Central memory CD8-positive, alpha-beta T cell (primary cell): Measurements from ENCODE around the gene CCDC7.
A peak's percentile ranks its signal among the peaks of the same experiment; 100 is the strongest.
"Not testable (repeated sequence)": the region's sequence is repeated elsewhere in the genome, so short reads cannot be mapped to it uniquely, and the experiment has no call there.

Source experiments
- ATAC-seq: fragments of 150-1000 bp; cut with Tn5 transposase; replicated peaks from 2 replicates; pipeline ENCODE4 v1.10.0; 2022; ENCODE audit warnings: mild to moderate bottlenecking, moderate FRiP score, moderate number of reproducible peaks; ENCODE audit not compliant: poor library complexity, severe bottlenecking; ENCODE audit errors: extremely low read depth
- DNase-seq, 2 donors: peaks; one replicate each; pipeline ENCODE4 v3.0.0; 2021; ENCODE audit warnings: low spot score in 2 of 2
- H3K27ac Mint-ChIP-seq: one replicate; pipeline ENCODE4 v1.8.0; 2022; ENCODE audit warnings: low read depth, mild to moderate bottlenecking, moderate library complexity, mixed read lengths
- H3K27me3 Mint-ChIP-seq: one replicate; pipeline ENCODE4 v1.8.0; 2022; ENCODE audit warnings: mixed read lengths
- H3K36me3 Mint-ChIP-seq: one replicate; pipeline ENCODE4 v1.8.0; 2022; ENCODE audit warnings: mild to moderate bottlenecking, moderate library complexity, mixed read lengths; ENCODE audit not compliant: insufficient read depth
- H3K4me1 Mint-ChIP-seq: one replicate; pipeline ENCODE4 v1.8.0; 2022; ENCODE audit warnings: mixed read lengths
- H3K4me3 Mint-ChIP-seq: one replicate; pipeline ENCODE4 v1.8.0; 2022; ENCODE audit warnings: mild to moderate bottlenecking, moderate library complexity, mixed read lengths
- H3K9me3 Mint-ChIP-seq: one replicate; pipeline ENCODE4 v1.8.0; 2022; ENCODE audit warnings: mixed read lengths

CCDC7 gene

GRCh38 chr10:32618482-32618881, 172.5 kb downstream of the CCDC7 start:
- ATAC-seq (no peak), DNase-seq (no peak)
- Mint-ChIP-seq H3K4me1 (no peaks in the 10 kb centered on the region), H3K36me3 (peaks cover 5% of the 10 kb centered on the region), H3K27ac (no peak overlapping the region), H3K9me3 (peaks cover 13% of the 10 kb centered on the region), H3K27me3 (no peaks in the 10 kb centered on the region), H3K4me3 (no peak overlapping the region)

DNA sequence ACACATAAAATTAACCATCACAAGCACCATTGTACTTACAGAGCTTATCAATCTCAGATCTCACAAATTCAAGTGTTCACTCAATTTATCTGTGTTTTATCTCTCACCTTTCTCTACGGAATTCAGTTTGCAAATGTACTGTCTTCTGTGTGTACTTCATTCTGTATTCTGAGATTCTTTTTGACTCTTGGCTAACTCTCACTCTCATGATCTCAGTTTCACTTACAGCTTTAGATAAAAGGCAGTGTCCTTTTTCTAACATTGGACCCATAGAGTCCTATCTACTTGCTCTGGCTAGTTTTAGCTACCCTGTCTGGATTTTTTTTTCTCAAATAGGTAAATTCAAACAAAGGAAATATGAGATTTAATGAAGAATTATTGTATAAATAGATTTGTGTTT, 176.0 kb downstream of the CCDC7 start:
- Mint-ChIP-seq H3K9me3 (no peaks in the 10 kb centered on the region), H3K27ac (no peak overlapping the region), H3K4me3 (no peak overlapping the region), H3K36me3 (peaks cover 3% of the 10 kb centered on the region), H3K4me1 (no peaks in the 10 kb centered on the region), H3K27me3 (no peaks in the 10 kb centered on the region)
- no peak for ATAC-seq
- DNase-seq, result no peak

GRCh38 chr10:32622409-32622808, 176.5 kb downstream of the CCDC7 start:
- ATAC-seq (no peak), DNase-seq (no peak)
- H3K9me3 Mint-ChIP-seq, result no peaks in the 10 kb centered on the region
- H3K27me3 Mint-ChIP-seq, result no peaks in the 10 kb centered on the region
- no peak overlapping the region for H3K4me3 Mint-ChIP-seq
- H3K4me1 Mint-ChIP-seq, result no peaks in the 10 kb centered on the region
- H3K27ac Mint-ChIP-seq, result no peak overlapping the region
- H3K36me3 Mint-ChIP-seq, result peaks cover 3% of the 10 kb centered on the region

- Mint-ChIP-seq H3K27ac (no peak overlapping the region), H3K4me1 (no peaks in the 10 kb centered on the region), H3K4me3 (no peak overlapping the region), H3K27me3 (no peaks in the 10 kb centered on the region), H3K36me3 (peaks cover 2% of the 10 kb centered on the region), H3K9me3 (no peaks in the 10 kb centered on the region)
- DNase-seq, result no peak
- ATAC-seq, result no peak
These were observed 181.2 kb downstream of the CCDC7 start for GRCh38 chr10:32627183-32627582.

DNA sequence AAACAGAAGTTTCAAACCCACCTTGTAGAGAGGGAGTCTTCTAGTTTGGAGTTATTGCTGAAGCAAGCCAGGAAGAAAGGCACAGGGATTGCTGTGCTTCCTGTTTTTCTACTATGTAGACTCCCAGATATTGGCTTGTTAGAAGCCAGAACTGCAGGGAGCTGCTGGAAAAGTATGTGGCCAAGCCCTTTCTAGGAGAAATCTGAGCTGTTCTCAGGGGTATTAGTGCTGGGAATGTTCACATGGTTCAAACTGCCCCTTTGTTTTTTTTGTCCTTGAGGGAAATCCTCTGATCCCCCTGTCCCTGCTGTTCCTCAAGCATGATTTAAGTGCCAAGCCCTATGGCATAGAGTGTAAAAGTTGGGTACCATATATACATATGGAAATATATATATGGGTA, 184.0 kb downstream of the CCDC7 start:
- no peak for ATAC-seq
- Mint-ChIP-seq H3K27ac (no peak overlapping the region), H3K4me3 (no peak overlapping the region), H3K27me3 (no peaks in the 10 kb centered on the region), H3K9me3 (no peaks in the 10 kb centered on the region), H3K4me1 (no peaks in the 10 kb centered on the region), H3K36me3 (peaks cover 2% of the 10 kb centered on the region)
- DNase-seq, result no peak

DNA sequence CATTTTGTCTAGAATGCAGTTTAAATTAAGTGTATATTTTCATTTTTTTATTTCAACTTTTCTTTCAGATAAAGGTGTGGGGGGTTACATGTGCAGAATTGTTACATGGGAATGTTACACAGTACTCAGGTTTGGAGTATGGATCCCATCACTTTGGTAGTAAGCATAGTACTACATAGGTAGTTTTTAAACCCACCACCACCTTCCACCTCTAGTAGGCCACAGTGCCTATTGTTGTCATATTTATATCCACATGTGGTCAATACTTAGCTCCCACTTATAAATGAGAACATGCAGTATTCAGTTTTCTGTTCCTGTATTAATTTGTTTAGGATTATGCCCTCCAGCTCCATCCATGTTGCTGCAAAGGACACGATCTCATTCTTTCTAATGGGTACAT, 200.6 kb downstream of the CCDC7 start:
- no peak for DNase-seq
- Mint-ChIP-seq H3K9me3 (peaks cover 6% of the 10 kb centered on the region), H3K27me3 (no peaks in the 10 kb centered on the region), H3K4me3 (no peak overlapping the region), H3K36me3 (peaks cover 3% of the 10 kb centered on the region), H3K4me1 (peaks cover 12% of the 10 kb centered on the region), H3K27ac (no peak overlapping the region)
- ATAC-seq, result no peak

DNA sequence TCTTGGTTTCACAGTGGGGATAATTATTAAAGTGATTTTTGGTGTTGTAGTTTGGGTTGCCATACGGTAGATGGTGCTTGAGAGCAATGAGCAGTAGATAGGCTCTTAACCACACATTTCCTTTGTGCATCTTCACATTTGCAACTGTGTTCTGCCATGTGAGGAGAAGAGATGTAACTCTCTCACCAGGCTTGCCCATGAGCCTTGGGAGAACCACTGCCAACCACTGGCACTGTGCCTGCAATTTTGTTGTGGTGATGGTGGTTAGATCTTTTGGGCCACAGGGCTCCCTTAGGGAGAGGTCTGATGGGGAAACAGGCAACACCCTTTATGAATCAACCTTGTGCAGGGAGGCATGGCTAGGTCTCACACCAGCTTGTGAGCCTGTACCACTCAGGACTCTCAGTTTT, 204.3 kb downstream of the CCDC7 start:
- Mint-ChIP-seq H3K27me3 (no peaks in the 10 kb centered on the region), H3K9me3 (peaks cover 16% of the 10 kb centered on the region), H3K4me3 (no peak overlapping the region), H3K4me1 (peaks cover 12% of the 10 kb centered on the region), H3K27ac (peak overlapping the region; percentile 15), H3K36me3 (peaks cover 3% of the 10 kb centered on the region)
- ATAC-seq (peak; percentile 54), DNase-seq (no peak)

DNA sequence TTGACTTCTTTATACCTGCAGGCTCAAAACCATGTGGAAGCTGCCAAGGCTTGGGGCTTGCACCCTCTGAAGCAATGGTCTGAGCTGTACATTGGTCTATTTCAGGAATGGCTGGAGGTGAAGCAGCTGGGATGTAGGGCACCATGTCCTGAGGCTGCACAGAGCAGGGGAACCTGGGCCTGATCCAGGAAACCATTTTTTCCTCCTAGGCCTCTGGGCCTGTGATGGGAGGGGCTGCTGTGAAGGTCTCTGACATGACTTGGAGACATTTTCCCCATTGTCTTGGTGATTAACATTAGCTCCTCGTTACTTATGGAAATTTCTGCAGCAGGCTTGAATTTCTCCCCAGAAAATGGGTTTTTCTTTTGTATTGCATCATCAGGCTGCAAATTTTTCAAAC, 211.5 kb downstream of the CCDC7 start:
- H3K4me1 Mint-ChIP-seq, H3K27ac Mint-ChIP-seq, H3K27me3 Mint-ChIP-seq, DNase-seq, ATAC-seq, H3K36me3 Mint-ChIP-seq, H3K4me3 Mint-ChIP-seq: not testable (repeated sequence)
- peaks cover 27% of the 10 kb centered on the region for H3K9me3 Mint-ChIP-seq

GRCh38 chr10:32661346-32661745, 215.4 kb downstream of the CCDC7 start:
- peaks cover 3% of the 10 kb centered on the region for H3K36me3 Mint-ChIP-seq
- H3K9me3 Mint-ChIP-seq, result peaks cover 7% of the 10 kb centered on the region
- H3K27ac Mint-ChIP-seq, result no peak overlapping the region
- ATAC-seq, result no peak
- no peaks in the 10 kb centered on the region for H3K4me1 Mint-ChIP-seq
- H3K27me3 Mint-ChIP-seq, result no peaks in the 10 kb centered on the region
- H3K4me3 Mint-ChIP-seq, result no peak overlapping the region
- no peak for DNase-seq

- H3K4me3 Mint-ChIP-seq, result no peak overlapping the region
- H3K4me1 Mint-ChIP-seq, result no peaks in the 10 kb centered on the region
- H3K9me3 Mint-ChIP-seq, result peaks cover 9% of the 10 kb centered on the region
- no peaks in the 10 kb centered on the region for H3K27me3 Mint-ChIP-seq
- H3K36me3 Mint-ChIP-seq, result peaks cover 2% of the 10 kb centered on the region
- ATAC-seq (no peak), DNase-seq (no peak)
- no peak overlapping the region for H3K27ac Mint-ChIP-seq
These were observed 235.0 kb downstream of the CCDC7 start for GRCh38 chr10:32680803-32681557.

GRCh38 chr10:32684291-32684690, 238.4 kb downstream of the CCDC7 start:
- no peak for ATAC-seq
- no peak overlapping the region for H3K27ac Mint-ChIP-seq
- no peak for DNase-seq
- no peaks in the 10 kb centered on the region for H3K4me1 Mint-ChIP-seq
- H3K9me3 Mint-ChIP-seq, result peaks cover 5% of the 10 kb centered on the region
- H3K27me3 Mint-ChIP-seq, result no peaks in the 10 kb centered on the region
- no peak overlapping the region for H3K4me3 Mint-ChIP-seq
- H3K36me3 Mint-ChIP-seq, result peaks cover 2% of the 10 kb centered on the region

DNA sequence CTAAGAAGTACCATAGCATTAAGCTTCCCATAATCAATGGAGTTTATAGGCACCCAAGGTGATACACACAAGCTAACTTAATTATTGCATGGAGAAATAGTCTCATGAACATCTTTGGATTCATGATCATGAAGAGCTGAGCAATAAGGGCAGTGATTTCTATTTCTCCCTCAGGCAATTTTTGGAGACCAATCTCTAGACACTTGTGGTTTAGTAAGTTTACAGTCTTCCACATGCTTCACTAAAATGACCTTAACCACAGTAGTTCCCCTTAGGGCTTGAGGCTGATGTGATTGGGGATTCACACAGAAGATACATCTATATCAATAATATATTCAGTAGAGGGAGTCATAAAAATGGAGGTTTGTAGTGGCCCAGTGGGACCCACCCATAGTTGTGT, 241.2 kb downstream of the CCDC7 start:
- Mint-ChIP-seq H3K9me3 (peaks cover 5% of the 10 kb centered on the region), H3K27ac (no peak overlapping the region), H3K27me3 (no peaks in the 10 kb centered on the region), H3K4me3 (no peak overlapping the region), H3K4me1 (no peaks in the 10 kb centered on the region), H3K36me3 (peaks cover 2% of the 10 kb centered on the region)
- DNase-seq, result no peak
- no peak for ATAC-seq

DNA sequence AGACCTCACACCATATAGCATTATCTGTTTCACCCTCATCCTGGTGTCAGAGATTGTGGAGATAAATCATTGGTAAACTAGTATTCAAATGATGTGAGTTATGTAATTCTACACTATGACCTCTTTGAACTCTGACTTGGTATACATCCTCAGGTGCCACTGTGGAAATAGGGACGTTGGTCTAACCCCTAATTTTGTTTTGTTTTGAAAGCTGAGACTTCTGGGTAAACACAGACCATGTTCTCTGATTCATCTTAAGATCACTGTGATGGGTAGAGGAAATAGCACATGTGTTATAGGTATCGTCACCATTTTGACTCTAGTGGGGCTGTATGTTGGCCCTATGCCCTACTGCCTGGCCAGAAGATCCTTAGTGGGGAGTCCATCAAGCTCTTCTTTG, 241.6 kb downstream of the CCDC7 start:
- Mint-ChIP-seq H3K9me3 (peaks cover 5% of the 10 kb centered on the region), H3K36me3 (peaks cover 2% of the 10 kb centered on the region), H3K27ac (no peak overlapping the region), H3K4me1 (no peaks in the 10 kb centered on the region), H3K27me3 (no peaks in the 10 kb centered on the region), H3K4me3 (no peak overlapping the region)
- DNase-seq (no peak), ATAC-seq (no peak)
